SK-N-SH treated with all-trans-retinoic acid at 6 μM for 48 hours (cell line): ENCODE measurements around the gene LHX6.

Experiments
- RARB ChIP-seq: fragments of 250-450 bp; sonication (Bioruptor Pico); IDR thresholded peaks from 2 replicates; pipeline ENCODE4 v1.8.0; 2021; ENCODE audit warnings: mild to moderate bottlenecking, moderate library complexity
- ZFP30 ChIP-seq: fragments of 450-650 bp; formaldehyde crosslinking; IDR thresholded peaks from 2 replicates; pipeline ENCODE4 v1.5.0; 2022; ENCODE audit warnings: mild to moderate bottlenecking, moderate library complexity
- ZNF565 ChIP-seq: fragments of 450-650 bp; formaldehyde crosslinking; conservative IDR thresholded peaks from 2 replicates; pipeline ENCODE4 v1.5.0; 2020; ENCODE audit warnings: low read depth, mild to moderate bottlenecking, moderate library complexity
- ZNF70 ChIP-seq: fragments of 450-650 bp; formaldehyde crosslinking; IDR thresholded peaks from 2 replicates; pipeline ENCODE4 v1.5.0; 2020; ENCODE audit warnings: mild to moderate bottlenecking, moderate library complexity
- TF ChIP-seq, protein P1 (sequence below): fragments of 250-450 bp; sonication (Bioruptor Pico); IDR thresholded peaks from 2 replicates; pipeline ENCODE4 v1.8.0; 2020; ENCODE audit warnings: mild to moderate bottlenecking, moderate library complexity, borderline replicate concordance
- TF ChIP-seq, protein P2 (sequence below): fragments of 250-450 bp; sonication (Bioruptor Pico); IDR thresholded peaks from 2 replicates; pipeline ENCODE4 v1.8.0; 2021; ENCODE audit warnings: low read depth, mild to moderate bottlenecking, moderate library complexity, borderline replicate concordance
- TF ChIP-seq, protein P3 (sequence below): fragments of 250-450 bp; sonication (Bioruptor Pico); IDR thresholded peaks from 2 replicates; pipeline ENCODE4 v1.5.1; 2020; ENCODE audit warnings: low read depth, mild to moderate bottlenecking, moderate library complexity

DNA sequence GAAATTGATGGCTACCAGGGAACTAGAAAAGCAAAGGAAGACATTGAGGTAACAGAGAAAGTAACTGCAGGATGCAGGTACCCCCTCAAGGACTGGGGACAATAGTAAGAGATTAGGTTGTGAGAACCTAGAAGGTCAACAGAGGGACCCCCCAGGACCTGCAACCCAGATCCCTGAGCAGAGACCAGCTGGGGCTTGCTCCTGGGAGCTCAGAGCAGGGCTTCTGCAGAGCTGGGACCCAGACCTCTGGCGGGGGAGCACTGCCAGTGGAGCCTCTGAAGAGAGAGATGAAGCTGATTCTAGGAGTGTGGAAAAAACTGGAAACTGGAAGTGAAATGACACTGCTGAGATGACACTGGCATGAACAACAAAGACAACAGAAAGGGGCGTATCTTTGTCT is 51.8 kb downstream of the LHX6 start:
- TF ChIP-seq ZFP30, result no peak
- TF ChIP-seq, protein P1, sequence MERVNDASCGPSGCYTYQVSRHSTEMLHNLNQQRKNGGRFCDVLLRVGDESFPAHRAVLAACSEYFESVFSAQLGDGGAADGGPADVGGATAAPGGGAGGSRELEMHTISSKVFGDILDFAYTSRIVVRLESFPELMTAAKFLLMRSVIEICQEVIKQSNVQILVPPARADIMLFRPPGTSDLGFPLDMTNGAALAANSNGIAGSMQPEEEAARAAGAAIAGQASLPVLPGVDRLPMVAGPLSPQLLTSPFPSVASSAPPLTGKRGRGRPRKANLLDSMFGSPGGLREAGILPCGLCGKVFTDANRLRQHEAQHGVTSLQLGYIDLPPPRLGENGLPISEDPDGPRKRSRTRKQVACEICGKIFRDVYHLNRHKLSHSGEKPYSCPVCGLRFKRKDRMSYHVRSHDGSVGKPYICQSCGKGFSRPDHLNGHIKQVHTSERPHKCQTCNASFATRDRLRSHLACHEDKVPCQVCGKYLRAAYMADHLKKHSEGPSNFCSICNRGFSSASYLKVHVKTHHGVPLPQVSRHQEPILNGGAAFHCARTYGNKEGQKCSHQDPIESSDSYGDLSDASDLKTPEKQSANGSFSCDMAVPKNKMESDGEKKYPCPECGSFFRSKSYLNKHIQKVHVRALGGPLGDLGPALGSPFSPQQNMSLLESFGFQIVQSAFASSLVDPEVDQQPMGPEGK (CRISPR knock-in tag), result no peak
- TF ChIP-seq, protein P2, sequence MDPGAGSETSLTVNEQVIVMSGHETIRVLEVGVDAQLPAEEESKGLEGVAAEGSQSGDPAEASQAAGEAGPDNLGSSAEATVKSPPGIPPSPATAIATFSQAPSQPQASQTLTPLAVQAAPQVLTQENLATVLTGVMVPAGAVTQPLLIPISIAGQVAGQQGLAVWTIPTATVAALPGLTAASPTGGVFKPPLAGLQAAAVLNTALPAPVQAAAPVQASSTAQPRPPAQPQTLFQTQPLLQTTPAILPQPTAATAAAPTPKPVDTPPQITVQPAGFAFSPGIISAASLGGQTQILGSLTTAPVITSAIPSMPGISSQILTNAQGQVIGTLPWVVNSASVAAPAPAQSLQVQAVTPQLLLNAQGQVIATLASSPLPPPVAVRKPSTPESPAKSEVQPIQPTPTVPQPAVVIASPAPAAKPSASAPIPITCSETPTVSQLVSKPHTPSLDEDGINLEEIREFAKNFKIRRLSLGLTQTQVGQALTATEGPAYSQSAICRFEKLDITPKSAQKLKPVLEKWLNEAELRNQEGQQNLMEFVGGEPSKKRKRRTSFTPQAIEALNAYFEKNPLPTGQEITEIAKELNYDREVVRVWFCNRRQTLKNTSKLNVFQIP, result no peak
- TF ChIP-seq ZNF565 (CRISPR knock-in tag), result no peak
- TF ChIP-seq, protein P3, sequence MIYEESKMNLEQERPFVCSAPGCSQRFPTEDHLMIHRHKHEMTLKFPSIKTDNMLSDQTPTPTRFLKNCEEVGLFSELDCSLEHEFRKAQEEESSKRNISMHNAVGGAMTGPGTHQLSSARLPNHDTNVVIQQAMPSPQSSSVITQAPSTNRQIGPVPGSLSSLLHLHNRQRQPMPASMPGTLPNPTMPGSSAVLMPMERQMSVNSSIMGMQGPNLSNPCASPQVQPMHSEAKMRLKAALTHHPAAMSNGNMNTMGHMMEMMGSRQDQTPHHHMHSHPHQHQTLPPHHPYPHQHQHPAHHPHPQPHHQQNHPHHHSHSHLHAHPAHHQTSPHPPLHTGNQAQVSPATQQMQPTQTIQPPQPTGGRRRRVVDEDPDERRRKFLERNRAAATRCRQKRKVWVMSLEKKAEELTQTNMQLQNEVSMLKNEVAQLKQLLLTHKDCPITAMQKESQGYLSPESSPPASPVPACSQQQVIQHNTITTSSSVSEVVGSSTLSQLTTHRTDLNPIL (CRISPR knock-in tag), result no peak
- no peak for TF ChIP-seq RARB (CRISPR knock-in tag)
- TF ChIP-seq ZNF70 (CRISPR knock-in tag), result no peak
